ENCODE results near the gene DDX23. TPM values are rescaled to one million over a fixed set of nuclear protein-coding genes. Genes with fewer than 3 reads are reported as not detected.

The DDX23 gene
- total RNA-seq, 1 donor from 2014 or later = 59.1 TPM

GRCh38 chr12:48812389-48812788 lies 39.6 kb downstream of the DDX23 start:
- H3K27me3 Mint-ChIP-seq (ENCODE audit: low read depth) = no peaks in the 10 kb centered on the region

GRCh38 chr12:48811437-48812090 lies 40.4 kb downstream of the DDX23 start:
- no peak for TF ChIP-seq CTCF (IDR thresholded peaks at IDR 0.05)
- H3K4me3 Mint-ChIP-seq (ENCODE audit: unreplicated experiment) = no peak overlapping the region
- no peaks in the 10 kb centered on the region for H3K9me3 Mint-ChIP-seq (ENCODE audit: low read depth)
- H3K27ac Mint-ChIP-seq (ENCODE audit: unreplicated experiment) = peak overlapping the region; percentile 78
- no peak for DNase-seq (ENCODE audit: low spot score)
- no peaks in the 10 kb centered on the region for H3K27me3 Mint-ChIP-seq (ENCODE audit: low read depth)
- peaks cover 43% of the 10 kb centered on the region for H3K4me1 Mint-ChIP-seq (ENCODE audit: low read depth)
- H3K36me3 Mint-ChIP-seq (ENCODE audit: low read depth) = no peaks in the 10 kb centered on the region

More at GRCh38 chr12:48812389-48812788, 39.6 kb downstream of the DDX23 start:
- Mint-ChIP-seq H3K36me3 (ENCODE audit: low read depth) (no peaks in the 10 kb centered on the region), H3K27ac (ENCODE audit: unreplicated experiment) (no peak overlapping the region), H3K9me3 (ENCODE audit: low read depth) (no peaks in the 10 kb centered on the region), H3K4me3 (ENCODE audit: unreplicated experiment) (no peak overlapping the region), H3K4me1 (ENCODE audit: low read depth) (peaks cover 51% of the 10 kb centered on the region)
- DNase-seq (ENCODE audit: low spot score) = no peak
- TF ChIP-seq CTCF (IDR thresholded peaks at IDR 0.05) = no peak

- no peaks in the 10 kb centered on the region for H3K9me3 Mint-ChIP-seq (ENCODE audit: low read depth)
- peak overlapping the region; percentile 78 for H3K27ac Mint-ChIP-seq (ENCODE audit: unreplicated experiment)
- no peak for DNase-seq (ENCODE audit: low spot score)
- H3K36me3 Mint-ChIP-seq (ENCODE audit: low read depth) = no peaks in the 10 kb centered on the region
- no peak for TF ChIP-seq CTCF (IDR thresholded peaks at IDR 0.05)
- no peaks in the 10 kb centered on the region for H3K27me3 Mint-ChIP-seq (ENCODE audit: low read depth)
- peaks cover 37% of the 10 kb centered on the region for H3K4me1 Mint-ChIP-seq (ENCODE audit: low read depth)
- H3K4me3 Mint-ChIP-seq (ENCODE audit: unreplicated experiment) = no peak overlapping the region
Observed at GRCh38 chr12:48810903-48811431, 41.0 kb downstream of the DDX23 start.

GRCh38 chr12:48807981-48808380 lies 44.0 kb downstream of the DDX23 start:
- H3K4me1 Mint-ChIP-seq (ENCODE audit: low read depth) = peaks cover 29% of the 10 kb centered on the region
- H3K27me3 Mint-ChIP-seq (ENCODE audit: low read depth) = no peaks in the 10 kb centered on the region
- H3K27ac Mint-ChIP-seq (ENCODE audit: unreplicated experiment) = no peak overlapping the region
- DNase-seq (ENCODE audit: low spot score) = no peak
- no peaks in the 10 kb centered on the region for H3K9me3 Mint-ChIP-seq (ENCODE audit: low read depth)
- no peak for TF ChIP-seq CTCF (IDR thresholded peaks at IDR 0.05)
- no peaks in the 10 kb centered on the region for H3K36me3 Mint-ChIP-seq (ENCODE audit: low read depth)
- no peak overlapping the region for H3K4me3 Mint-ChIP-seq (ENCODE audit: unreplicated experiment)

GRCh38 chr12:48803675-48804074 lies 48.3 kb downstream of the DDX23 start:
- Mint-ChIP-seq H3K36me3 (ENCODE audit: low read depth) (no peaks in the 10 kb centered on the region), H3K27me3 (ENCODE audit: low read depth) (no peaks in the 10 kb centered on the region), H3K4me3 (ENCODE audit: unreplicated experiment) (no peak overlapping the region), H3K9me3 (ENCODE audit: low read depth) (no peaks in the 10 kb centered on the region), H3K4me1 (ENCODE audit: low read depth) (peaks cover 4% of the 10 kb centered on the region), H3K27ac (ENCODE audit: unreplicated experiment) (no peak overlapping the region)
- no peak for DNase-seq (ENCODE audit: low spot score)
- TF ChIP-seq CTCF (IDR thresholded peaks at IDR 0.05) = no peak

All from chondrocyte (in vitro differentiated cells).